K562 (cell line): ENCODE results near the gene RHEBL1. TPM values are rescaled to one million over a fixed set of nuclear protein-coding genes. Genes with fewer than 3 reads are reported as not detected.

Experiments
- CEBPB ChIP-seq: fragments of 450-650 bp; IDR thresholded peaks from 2 replicates; pipeline ENCODE4 v1.6.1; 2016; ENCODE audit warnings: missing genetic modification characterization, missing compliant biosample characterization
- CHD2 ChIP-seq: IDR thresholded peaks from 2 replicates; pipeline ENCODE4 v1.6.1; 2011; ENCODE audit warnings: low read depth, low read length
- GATA2 ChIP-seq: sonication (generic); formaldehyde crosslinking; IDR thresholded peaks from 2 replicates; pipeline ENCODE4 v1.4.0; 2020; ENCODE audit warnings: mild to moderate bottlenecking, missing genetic modification reagents
- HNRNPK ChIP-seq: fragments of 200-400 bp; formaldehyde crosslinking; IDR thresholded peaks from one replicate; pipeline ENCODE4 v1.6.1; 2018; ENCODE audit warnings: mild to moderate bottlenecking, low read depth, low read length; ENCODE audit not compliant: poor library complexity, severe bottlenecking
- JUND ChIP-seq, 2 experiments: IDR thresholded peaks; 2 replicates in 1 of 2; 3 replicates in 1 of 2; pipeline ENCODE4 v1.6.1; 2011; ENCODE audit warnings: borderline replicate concordance in 2 of 2, low read depth in 2 of 2, low read length in 2 of 2, improper control_type of control experiment in 1 of 2, missing biosample characterization in 1 of 2, missing genetic modification characterization in 1 of 2, missing genetic modification reagents in 1 of 2
- MECOM ChIP-seq: fragments of 250-450 bp; sonication (Bioruptor Pico); IDR thresholded peaks from 2 replicates; pipeline ENCODE4 v1.8.0; 2022; ENCODE audit warnings: inconsistent platforms
- MTA2 ChIP-seq: fragments of 450-650 bp; IDR thresholded peaks from 2 replicates; pipeline ENCODE4 v1.6.1; 2016; ENCODE audit warnings: low read depth
- MYC ChIP-seq, 2 experiments: fragments of 250-450 bp in 1 of 2; sonication (Bioruptor Pico) in 1 of 2; IDR thresholded peaks; 2 replicates each; pipeline versions ENCODE4 v1.5.1 to v1.6.1; 2012 to 2021; ENCODE audit warnings: low read depth in 2 of 2, borderline replicate concordance in 1 of 2, improper control_type of control experiment in 1 of 2, low read length in 1 of 2, mild to moderate bottlenecking in 1 of 2, moderate library complexity in 1 of 2
- NFXL1 ChIP-seq: fragments of 450-650 bp; formaldehyde crosslinking; IDR thresholded peaks from 2 replicates; pipeline ENCODE4 v1.4.0; 2021; ENCODE audit warnings: mild to moderate bottlenecking
- POLR2H ChIP-seq: IDR thresholded peaks from 2 replicates; pipeline ENCODE4 v1.6.1; 2016; ENCODE audit warnings: missing genetic modification characterization, low read depth, mild to moderate bottlenecking, control low read depth, missing compliant biosample characterization, moderate library complexity
- PYGO2 ChIP-seq: fragments of 450-650 bp; IDR thresholded peaks from 2 replicates; pipeline ENCODE4 v1.6.1; 2016; ENCODE audit warnings: mild to moderate bottlenecking, missing genetic modification characterization, moderate library complexity, missing compliant biosample characterization
- RBM15 ChIP-seq: fragments of 200-400 bp; formaldehyde crosslinking; IDR thresholded peaks from 2 replicates; pipeline ENCODE4 v1.6.1; 2018; ENCODE audit warnings: mild to moderate bottlenecking, low read length, moderate library complexity; ENCODE audit not compliant: insufficient read depth
- RCOR1 ChIP-seq, 2 experiments: IDR thresholded peaks; 2 replicates each; pipeline ENCODE4 v1.6.1; 2012; ENCODE audit warnings: low read depth in 2 of 2, low read length in 2 of 2, borderline replicate concordance in 1 of 2, improper control_type of control experiment in 1 of 2
- TAF9B ChIP-seq: fragments of 450-650 bp; IDR thresholded peaks from 2 replicates; pipeline ENCODE4 v1.6.1; 2018; ENCODE audit warnings: mild to moderate bottlenecking; ENCODE audit not compliant: partially characterized antibody
- TEAD2 ChIP-seq: fragments of 450-650 bp; IDR thresholded peaks from 2 replicates; pipeline ENCODE4 v1.6.1; 2016; ENCODE audit warnings: missing genetic modification characterization, control low read depth, missing compliant biosample characterization
- YBX1 ChIP-seq: fragments of 450-650 bp; IDR thresholded peaks from 2 replicates; pipeline ENCODE4 v1.7.1; 2016; ENCODE audit warnings: mild to moderate bottlenecking
- ZFP36 ChIP-seq: fragments of 150-350 bp; IDR thresholded peaks from 2 replicates; pipeline ENCODE4 v1.6.1; 2018; ENCODE audit warnings: low read length, low read depth; ENCODE audit not compliant: partially characterized antibody
- ZNF75A ChIP-seq: fragments of 450-650 bp; formaldehyde crosslinking; IDR thresholded peaks from 2 replicates; pipeline ENCODE4 v1.4.0; 2020; ENCODE audit warnings: mild to moderate bottlenecking
- ZZZ3 ChIP-seq: fragments of 450-650 bp; IDR thresholded peaks from 2 replicates; pipeline ENCODE4 v1.6.1; 2016; ENCODE audit warnings: antibody characterized with exemption, mild to moderate bottlenecking, moderate library complexity
- polyA plus RNA-seq, 8 experiments: library from polyadenylated mRNA; depleted of rRNA in 4 of 8; stranded (reverse) in 5 of 8; unstranded in 3 of 8; fragments of >200 nt; fragmentation: Nextera tagmentation in 2 of 8; fragmentation: Illumina TruSeq in 1 of 8; extraction: Ambion mirVana in 2 of 8; extraction: Trizol in 1 of 8; gene quantifications; 2 replicates each; pipeline versions ENCODE4 v1.2.1 to v1.2.3, GENCODE V29; 2011 to 2014; ENCODE audit warnings: inconsistent platforms in 1 of 8, missing spikeins in 1 of 8
- total RNA-seq, 7 experiments: library from RNA; depleted of rRNA in 6 of 7; stranded (reverse); fragments of >200 nt in 6 of 7; fragmentation: Illumina TruSeq in 2 of 7; extraction: Trizol in 2 of 7; gene quantifications; 2 replicates each; pipeline versions ENCODE4 v1.2.1 to v1.2.3, GENCODE V29; 2011 to 2021; ENCODE audit warnings: low replicate concordance in 1 of 7
- TF ChIP-seq, protein P1 (sequence below): fragments of 450-650 bp; IDR thresholded peaks from 2 replicates; pipeline ENCODE4 v1.6.1; 2016; ENCODE audit warnings: borderline replicate concordance
- TF ChIP-seq, protein P2 (sequence below): sonication (generic); formaldehyde crosslinking; IDR thresholded peaks from 2 replicates; pipeline ENCODE4 v1.8.0; 2023; ENCODE audit warnings: mild to moderate bottlenecking, missing genetic modification reagents
- TF ChIP-seq, protein P3 (sequence below): sonication (generic); formaldehyde crosslinking; IDR thresholded peaks from 2 replicates; pipeline ENCODE4 v1.8.0; 2022; ENCODE audit warnings: missing genetic modification reagents, mild to moderate bottlenecking, moderate library complexity, borderline replicate concordance

RHEBL1 gene
- total and polyA plus RNA-seq, 9 of the 15 experiments (the other 6 are each of a cell fraction or from before 2014, with no cell fraction given): 4.3 to 36.1 (median 8.2) TPM

DNA sequence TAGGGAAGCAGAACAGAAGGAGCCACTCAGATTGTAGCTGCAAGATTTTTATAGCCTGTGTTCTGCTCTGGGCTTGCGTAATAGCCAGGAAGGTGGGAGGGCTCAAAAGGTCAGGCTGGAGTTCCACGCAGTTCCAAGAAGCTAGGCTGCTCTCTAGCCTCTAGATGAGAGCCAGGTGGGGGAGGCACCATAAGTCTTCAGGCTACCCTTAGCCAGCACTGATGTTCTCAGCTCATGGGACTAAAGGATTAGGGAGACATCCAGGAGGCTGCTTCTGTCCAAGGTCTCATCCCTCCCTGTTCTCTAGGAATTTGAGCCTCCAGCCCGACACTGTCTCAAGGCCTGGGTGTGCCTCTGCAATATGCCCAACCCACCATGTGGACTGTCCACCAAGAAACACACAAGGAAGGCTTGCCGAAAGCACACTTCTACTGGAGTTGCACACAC is 39.2 kb upstream of the RHEBL1 start (continued):
- TF ChIP-seq TAF9B: no peak
- no peak for TF ChIP-seq MTA2
- no peak for TF ChIP-seq NFXL1
- TF ChIP-seq ZNF75A (CRISPR knock-in tag): no peak
- peak; percentile 99 for TF ChIP-seq CEBPB (tag)
- 0 out of 2 replicates have a peak, but pooled peaks have one; percentile 16 for TF ChIP-seq MECOM (CRISPR knock-in tag)
- TF ChIP-seq MYC (IDR thresholded peaks at IDR 0.05; ENCODE audit: low read depth, low read length): 0 out of 2 replicates have a peak, but pooled peaks have one; percentile 7
- no peak for TF ChIP-seq MYC (CRISPR knock-in tag; IDR thresholded peaks at IDR 0.05; ENCODE audit: borderline replicate concordance, low read depth)
- no peak for TF ChIP-seq TEAD2 (tag)
- no peak for TF ChIP-seq HNRNPK
- TF ChIP-seq PYGO2 (tag): no peak
- TF ChIP-seq, protein P1, sequence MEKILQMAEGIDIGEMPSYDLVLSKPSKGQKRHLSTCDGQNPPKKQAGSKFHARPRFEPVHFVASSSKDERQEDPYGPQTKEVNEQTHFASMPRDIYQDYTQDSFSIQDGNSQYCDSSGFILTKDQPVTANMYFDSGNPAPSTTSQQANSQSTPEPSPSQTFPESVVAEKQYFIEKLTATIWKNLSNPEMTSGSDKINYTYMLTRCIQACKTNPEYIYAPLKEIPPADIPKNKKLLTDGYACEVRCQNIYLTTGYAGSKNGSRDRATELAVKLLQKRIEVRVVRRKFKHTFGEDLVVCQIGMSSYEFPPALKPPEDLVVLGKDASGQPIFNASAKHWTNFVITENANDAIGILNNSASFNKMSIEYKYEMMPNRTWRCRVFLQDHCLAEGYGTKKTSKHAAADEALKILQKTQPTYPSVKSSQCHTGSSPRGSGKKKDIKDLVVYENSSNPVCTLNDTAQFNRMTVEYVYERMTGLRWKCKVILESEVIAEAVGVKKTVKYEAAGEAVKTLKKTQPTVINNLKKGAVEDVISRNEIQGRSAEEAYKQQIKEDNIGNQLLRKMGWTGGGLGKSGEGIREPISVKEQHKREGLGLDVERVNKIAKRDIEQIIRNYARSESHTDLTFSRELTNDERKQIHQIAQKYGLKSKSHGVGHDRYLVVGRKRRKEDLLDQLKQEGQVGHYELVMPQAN: no peak
- peak in 1 of 2 experiments; percentile 54; a peak in 1 of 4 replicates for TF ChIP-seq RCOR1 (IDR thresholded peaks at IDR 0.05; ENCODE audit: borderline replicate concordance in 1 of 2, low read depth in 2 of 2, low read length in 2 of 2)
- TF ChIP-seq YBX1: no peak
- TF ChIP-seq JUND (IDR thresholded peaks at IDR 0.05; ENCODE audit: borderline replicate concordance, low read depth, low read length): peak; percentile 60
- TF ChIP-seq JUND (tag; IDR thresholded peaks at IDR 0.05; ENCODE audit: borderline replicate concordance, low read depth, low read length): peak; percentile 17; the same call in 1 of the 3 replicates
- no peak for TF ChIP-seq POLR2H (tag)
- TF ChIP-seq, protein P2, sequence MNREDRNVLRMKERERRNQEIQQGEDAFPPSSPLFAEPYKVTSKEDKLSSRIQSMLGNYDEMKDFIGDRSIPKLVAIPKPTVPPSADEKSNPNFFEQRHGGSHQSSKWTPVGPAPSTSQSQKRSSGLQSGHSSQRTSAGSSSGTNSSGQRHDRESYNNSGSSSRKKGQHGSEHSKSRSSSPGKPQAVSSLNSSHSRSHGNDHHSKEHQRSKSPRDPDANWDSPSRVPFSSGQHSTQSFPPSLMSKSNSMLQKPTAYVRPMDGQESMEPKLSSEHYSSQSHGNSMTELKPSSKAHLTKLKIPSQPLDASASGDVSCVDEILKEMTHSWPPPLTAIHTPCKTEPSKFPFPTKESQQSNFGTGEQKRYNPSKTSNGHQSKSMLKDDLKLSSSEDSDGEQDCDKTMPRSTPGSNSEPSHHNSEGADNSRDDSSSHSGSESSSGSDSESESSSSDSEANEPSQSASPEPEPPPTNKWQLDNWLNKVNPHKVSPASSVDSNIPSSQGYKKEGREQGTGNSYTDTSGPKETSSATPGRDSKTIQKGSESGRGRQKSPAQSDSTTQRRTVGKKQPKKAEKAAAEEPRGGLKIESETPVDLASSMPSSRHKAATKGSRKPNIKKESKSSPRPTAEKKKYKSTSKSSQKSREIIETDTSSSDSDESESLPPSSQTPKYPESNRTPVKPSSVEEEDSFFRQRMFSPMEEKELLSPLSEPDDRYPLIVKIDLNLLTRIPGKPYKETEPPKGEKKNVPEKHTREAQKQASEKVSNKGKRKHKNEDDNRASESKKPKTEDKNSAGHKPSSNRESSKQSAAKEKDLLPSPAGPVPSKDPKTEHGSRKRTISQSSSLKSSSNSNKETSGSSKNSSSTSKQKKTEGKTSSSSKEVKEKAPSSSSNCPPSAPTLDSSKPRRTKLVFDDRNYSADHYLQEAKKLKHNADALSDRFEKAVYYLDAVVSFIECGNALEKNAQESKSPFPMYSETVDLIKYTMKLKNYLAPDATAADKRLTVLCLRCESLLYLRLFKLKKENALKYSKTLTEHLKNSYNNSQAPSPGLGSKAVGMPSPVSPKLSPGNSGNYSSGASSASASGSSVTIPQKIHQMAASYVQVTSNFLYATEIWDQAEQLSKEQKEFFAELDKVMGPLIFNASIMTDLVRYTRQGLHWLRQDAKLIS (CRISPR knock-in tag): 0 out of 2 replicates have a peak, but pooled peaks have one; percentile 43
- no peak for TF ChIP-seq CHD2
- no peak for TF ChIP-seq ZFP36
- TF ChIP-seq GATA2: no peak
- TF ChIP-seq, protein P3, sequence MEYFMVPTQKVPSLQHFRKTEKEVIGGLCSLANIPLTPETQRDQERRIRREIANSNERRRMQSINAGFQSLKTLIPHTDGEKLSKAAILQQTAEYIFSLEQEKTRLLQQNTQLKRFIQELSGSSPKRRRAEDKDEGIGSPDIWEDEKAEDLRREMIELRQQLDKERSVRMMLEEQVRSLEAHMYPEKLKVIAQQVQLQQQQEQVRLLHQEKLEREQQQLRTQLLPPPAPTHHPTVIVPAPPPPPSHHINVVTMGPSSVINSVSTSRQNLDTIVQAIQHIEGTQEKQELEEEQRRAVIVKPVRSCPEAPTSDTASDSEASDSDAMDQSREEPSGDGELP (CRISPR knock-in tag): peak; percentile 62
- no peak for TF ChIP-seq ZZZ3
- no peak for TF ChIP-seq RBM15
